Frontal cortex (tissue), 4 donors: ENCODE measurements around the gene PLEKHO1. TPM values are rescaled to one million over a fixed set of nuclear protein-coding genes. Genes with fewer than 3 reads are reported as not detected.
"Not testable (repeated sequence)": the region's sequence is repeated elsewhere in the genome, so short reads cannot be mapped to it uniquely, and the experiment has no call there.

Experiments
- DNase-seq, 2 donors: peaks; one replicate each; pipeline ENCODE4 v3.0.0; 2012; ENCODE audit warnings: low spot score in 2 of 2
- FAIRE-seq: peaks from 2 replicates; lab custom pipeline; 2012; peaks lifted over from hg19 to GRCh38; lab: Jason Lieb, UNC
- total RNA-seq: library from RNA; depleted of rRNA; stranded (reverse); fragments of >200 nt; gene quantifications from one replicate; pipeline ENCODE4 v1.2.3, GENCODE V29; 2014
- donor health status: control.
- donor health status: control.
- donor health status: control.

PLEKHO1 gene
- total RNA-seq, result 76.6 TPM

- FAIRE-seq, result no peak
Measured at GRCh38 chr1:150149271-150150132, at the start of gene PLEKHO1. Gene PLEKHO1, plus strand, starts transcription at chr1:150149916. Its CDS starts 342 bp downstream, at chr1:150150258.

GRCh38 chr1:150102986-150103385 lies 46.7 kb upstream of the PLEKHO1 start:
- no peak for FAIRE-seq
- DNase-seq, result no peak

More at GRCh38 chr1:150149271-150150132, at the start of gene PLEKHO1:
- peak; percentile 77 to 82 for DNase-seq

- DNase-seq (no peak), FAIRE-seq (no peak)
Measured at GRCh38 chr1:150106341-150106740, 43.4 kb upstream of the PLEKHO1 start.

- FAIRE-seq, result no peak
- no peak for DNase-seq
Measured at GRCh38 chr1:150109586-150109985, 40.1 kb upstream of the PLEKHO1 start.

GRCh38 chr1:150110116-150110515 lies 39.6 kb upstream of the PLEKHO1 start:
- FAIRE-seq (no peak), DNase-seq (no peak)

- no peak for FAIRE-seq
- DNase-seq, result no peak
Measured at GRCh38 chr1:150111670-150112069, 38.0 kb upstream of the PLEKHO1 start.

GRCh38 chr1:150115121-150115520 lies 34.6 kb upstream of the PLEKHO1 start:
- no peak for FAIRE-seq

GRCh38 chr1:150118716-150119115 lies 31.0 kb upstream of the PLEKHO1 start:
- no peak for DNase-seq
- FAIRE-seq, result no peak

More at GRCh38 chr1:150115121-150115520, 34.6 kb upstream of the PLEKHO1 start:
- no peak for DNase-seq

GRCh38 chr1:150121236-150121862 lies 28.4 kb upstream of the PLEKHO1 start:
- no peak for DNase-seq
- FAIRE-seq, result no peak

GRCh38 chr1:150126811-150127210 lies 22.9 kb upstream of the PLEKHO1 start:
- FAIRE-seq, result no peak
- DNase-seq, result no peak

GRCh38 chr1:150127464-150127863 lies 22.3 kb upstream of the PLEKHO1 start:
- no peak for DNase-seq

GRCh38 chr1:150127868-150128267 lies 21.8 kb upstream of the PLEKHO1 start:
- DNase-seq, result no peak

More at GRCh38 chr1:150127464-150127863, 22.3 kb upstream of the PLEKHO1 start:
- no peak for FAIRE-seq

GRCh38 chr1:150132372-150132771 lies 17.3 kb upstream of the PLEKHO1 start:
- no peak for FAIRE-seq
- no peak for DNase-seq

More at GRCh38 chr1:150127868-150128267, 21.8 kb upstream of the PLEKHO1 start:
- FAIRE-seq, result no peak

GRCh38 chr1:150134537-150134936 lies 15.2 kb upstream of the PLEKHO1 start:
- FAIRE-seq, result no peak

GRCh38 chr1:150135400-150135799 lies 14.3 kb upstream of the PLEKHO1 start:
- not testable (repeated sequence) for FAIRE-seq, DNase-seq

More at GRCh38 chr1:150134537-150134936, 15.2 kb upstream of the PLEKHO1 start:
- no peak for DNase-seq

GRCh38 chr1:150138044-150138443 lies 11.7 kb upstream of the PLEKHO1 start:
- no peak for DNase-seq
- no peak for FAIRE-seq

GRCh38 chr1:150141452-150141851 lies 8.3 kb upstream of the PLEKHO1 start:
- FAIRE-seq (no peak), DNase-seq (no peak)

- DNase-seq, result no peak
- FAIRE-seq, result no peak
Measured at GRCh38 chr1:150142083-150142482, 7.6 kb upstream of the PLEKHO1 start.

GRCh38 chr1:150144606-150145005 lies 5.1 kb upstream of the PLEKHO1 start:
- no peak for FAIRE-seq

GRCh38 chr1:150146016-150146415 lies 3.7 kb upstream of the PLEKHO1 start:
- not testable (repeated sequence) for FAIRE-seq, DNase-seq

More at GRCh38 chr1:150144606-150145005, 5.1 kb upstream of the PLEKHO1 start:
- no peak for DNase-seq
